ENCODE results near the gene PHF13.

Gene PHF13

DNA sequence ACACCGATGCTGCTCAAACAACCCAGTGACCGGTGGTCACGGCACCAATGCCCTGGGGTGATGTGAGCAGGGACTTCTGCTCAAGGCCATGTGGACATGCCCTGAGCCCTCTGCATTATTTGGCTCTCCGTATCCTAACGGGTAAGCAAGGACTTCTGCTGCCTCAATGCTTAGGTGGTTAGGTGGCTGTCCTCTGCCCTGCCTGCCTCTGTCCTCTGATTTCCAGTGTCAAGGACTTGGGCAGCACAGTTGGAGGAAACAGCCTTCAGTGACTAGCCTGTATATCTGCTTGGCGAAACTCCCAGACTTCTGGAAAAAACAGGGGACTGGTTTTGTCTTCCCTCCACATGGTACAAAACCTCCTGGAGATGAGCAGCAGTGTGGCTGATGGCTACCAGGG, 53.6 kb downstream of the PHF13 start:
- no peak for DNase-seq

GRCh38 chr1:6668503-6668902, 55.0 kb downstream of the PHF13 start:
- DNase-seq: no peak

GRCh38 chr1:6672558-6672957, 59.0 kb downstream of the PHF13 start:
- DNase-seq: no peak

All from HCEC 1CT (cell line).